PC-3 (cell line): ENCODE data around the gene CCNY. TPM values are rescaled to one million over a fixed set of nuclear protein-coding genes. Genes with fewer than 3 reads are reported as not detected.

Experiments used
- ATAC-seq: fragments of 200-7000 bp; cut with Tn5 transposase; 2 replicates; pipeline ENCODE4 v1.9.1; 2020; ENCODE audit warnings: mild to moderate bottlenecking, moderate library complexity
- BruUV-seq: library from RNA; stranded (reverse); fragments of 400-500 nt; replicated peaks from 2 replicates; lab custom pipeline; 2021; lab: Mats Ljungman, UMichigan
- CTCF ChIA-PET: fragments of 300-600 bp; sonication (Branson Sonifier 250); formaldehyde crosslinking; loops from one replicate; lab custom pipeline; 2022; ENCODE audit warnings: antibody characterized with exemption; lab: Charles Lee
- POLR2A ChIA-PET: fragments of 300-600 bp; sonication (Branson Sonifier 250); formaldehyde crosslinking; loops from one replicate; lab custom pipeline; 2022; ENCODE audit warnings: antibody characterized with exemption; ENCODE audit not compliant: unreplicated experiment; lab: Charles Lee
- DNase-seq: peaks from one replicate; pipeline ENCODE4 v3.0.0-alpha.2; 2015
- H2AFZ ChIP-seq: fragments of 300-600 bp; sonication (generic); 2 replicates; pipeline ENCODE4 v1.6.0; 2016; ENCODE audit warnings: antibody characterized with exemption, low read length
- H3F3A ChIP-seq: fragments of 300-600 bp; sonication (generic); one replicate; pipeline ENCODE4 v1.6.0; 2017; ENCODE audit warnings: antibody characterized with exemption, low read length, control low read depth, mild to moderate bottlenecking; ENCODE audit not compliant: unreplicated experiment
- H3K27ac ChIP-seq: fragments of 300-600 bp; sonication (generic); 2 replicates; pipeline ENCODE4 v1.5.1; 2016; ENCODE audit warnings: mild to moderate bottlenecking, low read length
- H3K27me3 ChIP-seq: fragments of 300-600 bp; sonication (generic); 2 replicates; pipeline ENCODE4 v1.6.1; 2016; ENCODE audit warnings: low read length, mixed read lengths
- H3K36me3 ChIP-seq: fragments of 300-600 bp; sonication (generic); 2 replicates; pipeline ENCODE4 v1.6.1; 2016; ENCODE audit warnings: low read depth, mixed run types, low read length, mixed read lengths
- H3K4me1 ChIP-seq: fragments of 300-600 bp; sonication (generic); 2 replicates; pipeline ENCODE4 v1.5.1; 2016; ENCODE audit warnings: low read length; ENCODE audit not compliant: insufficient read depth
- H3K4me2 ChIP-seq: fragments of 300-600 bp; sonication (generic); 2 replicates; pipeline ENCODE4 v1.6.0; 2016; ENCODE audit warnings: low read length
- H3K4me3 ChIP-seq: fragments of 300-600 bp; sonication (generic); 2 replicates; pipeline ENCODE4 v1.5.1; 2016; ENCODE audit warnings: mild to moderate bottlenecking, low read length, mixed read lengths
- H3K79me2 ChIP-seq: fragments of 300-600 bp; sonication (generic); 2 replicates; pipeline ENCODE4 v1.6.1; 2017; ENCODE audit warnings: low read length, mixed read lengths
- H3K9ac ChIP-seq: fragments of 300-600 bp; sonication (generic); 2 replicates; pipeline ENCODE4 v1.6.0; 2016; ENCODE audit warnings: mild to moderate bottlenecking, low read length
- H3K9me2 ChIP-seq: fragments of 300-600 bp; sonication (generic); replicated peaks from 2 replicates; pipeline ENCODE4 v1.6.1; 2016; ENCODE audit warnings: mixed run types, low read length, mixed read lengths
- H3K9me3 ChIP-seq: fragments of 300-600 bp; sonication (generic); 2 replicates; pipeline ENCODE4 v1.6.1; 2016; ENCODE audit warnings: low read length, mixed read lengths
- H4K20me1 ChIP-seq: fragments of 300-600 bp; sonication (generic); 2 replicates; pipeline ENCODE4 v1.6.1; 2016; ENCODE audit warnings: low read length, mixed read lengths
- CTCF ChIP-seq: fragments of 300-600 bp; sonication (generic); conservative IDR thresholded peaks from 2 replicates; pipeline ENCODE4 v1.5.1; 2017; ENCODE audit warnings: antibody characterized with exemption, low read depth, mild to moderate bottlenecking, low read length
- EZH2 ChIP-seq: fragments of 300-600 bp; sonication (generic); IDR thresholded peaks from one replicate; pipeline ENCODE4 v1.6.1; 2017; ENCODE audit warnings: antibody characterized with exemption, mild to moderate bottlenecking, low read length; ENCODE audit not compliant: unreplicated experiment
- EZH2phosphoT487 ChIP-seq: fragments of 300-600 bp; sonication (generic); IDR thresholded peaks from 2 replicates; pipeline ENCODE4 v1.6.1; 2018; ENCODE audit warnings: mild to moderate bottlenecking, antibody characterized with exemption, low read length, borderline replicate concordance
- intact Hi-C: fragments of 100-400 bp; cut with micrococcal nuclease; formaldehyde crosslinking; loops from 2 replicates; pipeline ENCODE4 v1.9.0; 2023
- total RNA-seq: library from RNA; depleted of rRNA; stranded (reverse); fragments of >200 nt; gene quantifications from 2 replicates; pipeline ENCODE4 v1.2.3, GENCODE V29; 2014

Gene CCNY
- total RNA-seq, 1 experiment from 2014 or later = 146 TPM

- TF ChIP-seq CTCF (no peak), EZH2phosphoT487 (no peak)
- Histone ChIP-seq H3K9ac (no peak overlapping the region), H3K27me3 (no peaks in the 10 kb centered on the region), H3K4me3 (no peak overlapping the region), H3K9me3 (no peaks in the 10 kb centered on the region), H3K4me1 (peaks cover 29% of the 10 kb centered on the region), H3F3A (peaks cover 12% of the 10 kb centered on the region), H3K4me2 (no peak overlapping the region), H3K9me2 (no peaks in the 10 kb centered on the region), H3K27ac (no peak overlapping the region), H2AFZ (no peak overlapping the region), H4K20me1 (no peaks in the 10 kb centered on the region), H3K36me3 (peaks cover 24% of the 10 kb centered on the region), H3K79me2 (peaks cover 8% of the 10 kb centered on the region)
- no peak for DNase-seq
- CTCF ChIA-PET = no interaction called here
- intact Hi-C loops = no loop called here
- no TSS peak for BruUV-seq
- ATAC-seq = no peak
- POLR2A ChIA-PET = no interaction called here
Measured at GRCh38 chr10:35542303-35542702, 206.0 kb downstream of the CCNY start.

- H3F3A ChIP-seq = peaks cover 16% of the 10 kb centered on the region
- no peaks in the 10 kb centered on the region for H4K20me1 ChIP-seq
- ChIA-PET POLR2A (interaction anchor here (0.5 to 0.9 kb wide), 3 partner anchors 122 to 1133 kb away, joined by 5 read pairs; no protein-coding TSS in a partner anchor), CTCF (no interaction called here)
- peaks cover 42% of the 10 kb centered on the region for H3K4me1 ChIP-seq
- intact Hi-C loops = loop anchor here (5.0 kb wide), 1 partner anchor 418 kb away; the partner anchor contains the start of gene CREM
- TF ChIP-seq EZH2 (no peak), EZH2phosphoT487 (no peak), CTCF (no peak)
- no TSS peak for BruUV-seq
- H3K27me3 ChIP-seq = no peaks in the 10 kb centered on the region
- ATAC-seq (no peak), DNase-seq (no peak)
- H3K27ac ChIP-seq = peak overlapping the region; percentile 86
- H3K4me2 ChIP-seq = peak overlapping the region; percentile 7; the same call in 1 of the 2 replicates
- no peak overlapping the region for H2AFZ ChIP-seq
- peaks cover 8% of the 10 kb centered on the region for H3K79me2 ChIP-seq
- H3K4me3 ChIP-seq = no peak overlapping the region
- H3K9me3 ChIP-seq = no peaks in the 10 kb centered on the region
- H3K9ac ChIP-seq = no peak overlapping the region
- H3K9me2 ChIP-seq = no peaks in the 10 kb centered on the region
- H3K36me3 ChIP-seq = peaks cover 24% of the 10 kb centered on the region
Measured at GRCh38 chr10:35545079-35545657, 208.9 kb downstream of the CCNY start.
